Activated CD8-positive, alpha-beta T cell treated with anti-CD3 and anti-CD28 coated beads, Interleukin-2, amount 10 ng/mL, durations not matched to agents 7 days and 5 days (primary cell): ENCODE results near the gene TBL2. TPM values are rescaled to one million over a fixed set of nuclear protein-coding genes. Genes with fewer than 3 reads are reported as not detected.
"Not testable (repeated sequence)": the region's sequence is repeated elsewhere in the genome, so short reads cannot be mapped to it uniquely, and the experiment has no call there.

Source experiments
- ATAC-seq: fragments of 150-1000 bp; cut with Tn5 transposase; one replicate; pipeline ENCODE4 v1.10.0; 2021; ENCODE audit warnings: moderate library complexity
- CTCF ChIA-PET: fragments of 350-600 bp; sonication (Branson Sonifier 250); formaldehyde crosslinking; loops from one replicate; lab custom pipeline; 2021; ENCODE audit warnings: antibody characterized with exemption; lab: Charles Lee
- POLR2A ChIA-PET: fragments of 350-600 bp; sonication (Branson Sonifier 250); formaldehyde crosslinking; loops from one replicate; lab custom pipeline; 2021; ENCODE audit warnings: antibody characterized with exemption; lab: Charles Lee
- DNase-seq: peaks from one replicate; pipeline ENCODE4 v3.0.0-alpha.2; 2020
- H3K27ac Mint-ChIP-seq: one replicate; pipeline ENCODE4 v1.8.0; 2021; ENCODE audit warnings: mild to moderate bottlenecking, mixed read lengths
- H3K27me3 Mint-ChIP-seq: one replicate; pipeline ENCODE4 v1.8.0; 2021; ENCODE audit warnings: low read depth, mixed read lengths
- H3K36me3 Mint-ChIP-seq: one replicate; pipeline ENCODE4 v1.8.0; 2021; ENCODE audit warnings: low read depth, mixed read lengths
- H3K4me1 Mint-ChIP-seq: one replicate; pipeline ENCODE4 v1.8.0; 2021; ENCODE audit warnings: low read depth, mixed read lengths
- H3K4me3 Mint-ChIP-seq: one replicate; pipeline ENCODE4 v1.8.0; 2021; ENCODE audit warnings: mild to moderate bottlenecking, mixed read lengths
- H3K9me3 Mint-ChIP-seq: one replicate; pipeline ENCODE4 v1.8.0; 2022; ENCODE audit warnings: mixed read lengths; ENCODE audit not compliant: insufficient read depth
- total RNA-seq, 2 experiments: library from RNA; stranded (reverse); gene quantifications; one replicate each; pipeline ENCODE4 v1.2.3, GENCODE V29; 2021

Gene TBL2
- total RNA-seq, 2 experiments from 2014 or later, result 26.1 to 26.4 TPM

- Mint-ChIP-seq H3K27ac (no peak overlapping the region), H3K9me3 (no peaks in the 10 kb centered on the region), H3K27me3 (no peaks in the 10 kb centered on the region), H3K36me3 (peaks cover 1% of the 10 kb centered on the region), H3K4me1 (peaks cover 18% of the 10 kb centered on the region), H3K4me3 (no peak overlapping the region)
- DNase-seq (no peak), ATAC-seq (no peak)
- ChIA-PET POLR2A (interaction anchor here (1.3 kb wide), 1 partner anchor 152 kb away, joined by 3 read pairs; no protein-coding TSS in a partner anchor), CTCF (no interaction called here)
Measured at GRCh38 chr7:73582664-73583202, 4.4 kb upstream of the TBL2 start.

- POLR2A ChIA-PET, DNase-seq, H3K27me3 Mint-ChIP-seq, H3K27ac Mint-ChIP-seq, H3K4me3 Mint-ChIP-seq, H3K9me3 Mint-ChIP-seq, CTCF ChIA-PET, ATAC-seq, H3K36me3 Mint-ChIP-seq: not testable (repeated sequence)
- peaks cover 28% of the 10 kb centered on the region for H3K4me1 Mint-ChIP-seq
Measured at GRCh38 chr7:73581006-73581405, 2.6 kb upstream of the TBL2 start.

GRCh38 chr7:73577627-73578341, 595 bp downstream of the TBL2 start:
- POLR2A ChIA-PET, result interaction anchor here (0.8 to 2.9 kb wide), 11 partner anchors 9 to 119 kb away, joined by 3 to 19 read pairs (median 5); partner anchors contain the start of genes BAZ1B and BCL7B
- peak; percentile 6 for ATAC-seq

GRCh38 chr7:73573791-73574190, 4.6 kb downstream of the TBL2 start:
- H3K9me3 Mint-ChIP-seq, result no peaks in the 10 kb centered on the region
- no peak for DNase-seq
- no peak overlapping the region for H3K4me3 Mint-ChIP-seq
- peaks cover 15% of the 10 kb centered on the region for H3K4me1 Mint-ChIP-seq
- no peak overlapping the region for H3K27ac Mint-ChIP-seq
- ChIA-PET POLR2A (no interaction called here), CTCF (no interaction called here)
- peaks cover 49% of the 10 kb centered on the region for H3K36me3 Mint-ChIP-seq
- no peak for ATAC-seq
- H3K27me3 Mint-ChIP-seq, result no peaks in the 10 kb centered on the region

More at GRCh38 chr7:73577627-73578341, 595 bp downstream of the TBL2 start:
- peak overlapping the region; percentile 88 for H3K27ac Mint-ChIP-seq
- CTCF ChIA-PET, result interaction anchor here (0.7 to 1.3 kb wide), 8 partner anchors 8 to 126 kb away, joined by 3 to 6 read pairs (median 4); partner anchors contain the start of gene BAZ1B
- H3K4me3 Mint-ChIP-seq, result peak overlapping the region; percentile 86
- DNase-seq, result no peak
- no peaks in the 10 kb centered on the region for H3K27me3 Mint-ChIP-seq
- H3K9me3 Mint-ChIP-seq, result no peaks in the 10 kb centered on the region
- peaks cover 28% of the 10 kb centered on the region for H3K4me1 Mint-ChIP-seq
- H3K36me3 Mint-ChIP-seq, result peaks cover 23% of the 10 kb centered on the region

GRCh38 chr7:73573276-73573675, 5.1 kb downstream of the TBL2 start:
- Mint-ChIP-seq H3K9me3 (no peaks in the 10 kb centered on the region), H3K36me3 (peaks cover 50% of the 10 kb centered on the region), H3K4me3 (no peak overlapping the region), H3K27me3 (no peaks in the 10 kb centered on the region), H3K27ac (no peak overlapping the region), H3K4me1 (peaks cover 15% of the 10 kb centered on the region)
- ATAC-seq, result no peak
- POLR2A ChIA-PET, result no interaction called here
- CTCF ChIA-PET, result no interaction called here
- DNase-seq, result no peak

GRCh38 chr7:73572767-73573186, 5.6 kb downstream of the TBL2 start:
- CTCF ChIA-PET, result no interaction called here
- Mint-ChIP-seq H3K27me3 (no peaks in the 10 kb centered on the region), H3K9me3 (no peaks in the 10 kb centered on the region), H3K36me3 (peaks cover 52% of the 10 kb centered on the region), H3K4me3 (no peak overlapping the region), H3K27ac (no peak overlapping the region), H3K4me1 (peaks cover 18% of the 10 kb centered on the region)
- POLR2A ChIA-PET, result interaction anchor here (1.5 kb wide), 1 partner anchor 16 kb away, joined by 4 read pairs; the partner anchor contains the start of gene BCL7B
- no peak for DNase-seq
- no peak for ATAC-seq

GRCh38 chr7:73570977-73571376, 7.4 kb downstream of the TBL2 start:
- Mint-ChIP-seq H3K27me3 (no peaks in the 10 kb centered on the region), H3K36me3 (peaks cover 49% of the 10 kb centered on the region), H3K4me3 (no peak overlapping the region), H3K4me1 (peaks cover 25% of the 10 kb centered on the region), H3K9me3 (no peaks in the 10 kb centered on the region), H3K27ac (no peak overlapping the region)
- POLR2A ChIA-PET, result no interaction called here
- ATAC-seq (no peak), DNase-seq (no peak)
- CTCF ChIA-PET, result no interaction called here

- DNase-seq (no peak), ATAC-seq (no peak)
- peaks cover 49% of the 10 kb centered on the region for H3K36me3 Mint-ChIP-seq
- peaks cover 29% of the 10 kb centered on the region for H3K4me1 Mint-ChIP-seq
- H3K4me3 Mint-ChIP-seq, result no peak overlapping the region
- H3K27ac Mint-ChIP-seq, result no peak overlapping the region
- POLR2A ChIA-PET, result no interaction called here
- CTCF ChIA-PET, result no interaction called here
- H3K9me3 Mint-ChIP-seq, result no peaks in the 10 kb centered on the region
- H3K27me3 Mint-ChIP-seq, result no peaks in the 10 kb centered on the region
Measured at GRCh38 chr7:73570521-73570920, 7.9 kb downstream of the TBL2 start.

- DNase-seq, result no peak
- H3K9me3 Mint-ChIP-seq, result no peaks in the 10 kb centered on the region
- peaks cover 31% of the 10 kb centered on the region for H3K4me1 Mint-ChIP-seq
- no peaks in the 10 kb centered on the region for H3K27me3 Mint-ChIP-seq
- H3K36me3 Mint-ChIP-seq, result peaks cover 44% of the 10 kb centered on the region
- CTCF ChIA-PET, result interaction anchor here (1.1 kb wide), 1 partner anchor 9 kb away, joined by 3 read pairs; the partner anchor contains the start of gene TBL2
- POLR2A ChIA-PET, result interaction anchor here (1.7 kb wide), 1 partner anchor 47 kb away, joined by 4 read pairs; the partner anchor contains the start of gene BAZ1B
- no peak overlapping the region for H3K4me3 Mint-ChIP-seq
- no peak overlapping the region for H3K27ac Mint-ChIP-seq
- ATAC-seq, result no peak
Measured at GRCh38 chr7:73569042-73569608, 9.3 kb downstream of the TBL2 start.

- POLR2A ChIA-PET, result interaction anchor here (0.6 to 1.7 kb wide), 3 partner anchors 11 to 46 kb away, joined by 3 to 4 read pairs (median 4); partner anchors contain the start of gene BAZ1B
- no peaks in the 10 kb centered on the region for H3K27me3 Mint-ChIP-seq
- H3K4me1 Mint-ChIP-seq, result peaks cover 31% of the 10 kb centered on the region
- DNase-seq (no peak), ATAC-seq (no peak)
- H3K27ac Mint-ChIP-seq, result no peak overlapping the region
- CTCF ChIA-PET, result interaction anchor here (1.4 to 2.3 kb wide), 3 partner anchors 11 to 117 kb away, joined by 3 to 5 read pairs (median 3); partner anchors contain the start of gene BCL7B
- H3K4me3 Mint-ChIP-seq, result no peak overlapping the region
- peaks cover 35% of the 10 kb centered on the region for H3K36me3 Mint-ChIP-seq
- H3K9me3 Mint-ChIP-seq, result no peaks in the 10 kb centered on the region
Measured at GRCh38 chr7:73567846-73568685, 10.3 kb downstream of the TBL2 start.

- ChIA-PET POLR2A (interaction anchor here (1.7 kb wide), 1 partner anchor 45 kb away, joined by 4 read pairs; the partner anchor contains the start of gene BAZ1B), CTCF (interaction anchor here (0.9 to 2.3 kb wide), 6 partner anchors 10 to 116 kb away, joined by 3 to 5 read pairs (median 4); partner anchors contain the start of gene BCL7B)
- Mint-ChIP-seq H3K27me3 (no peaks in the 10 kb centered on the region), H3K9me3 (no peaks in the 10 kb centered on the region), H3K27ac (no peak overlapping the region), H3K4me3 (no peak overlapping the region), H3K4me1 (peaks cover 31% of the 10 kb centered on the region), H3K36me3 (peaks cover 25% of the 10 kb centered on the region)
- DNase-seq (no peak), ATAC-seq (no peak)
Measured at GRCh38 chr7:73567140-73567539, 11.2 kb downstream of the TBL2 start.
